HG02981 (cell line): Measurements from ENCODE around the gene ARHGAP6.
"Not testable (repeated sequence)": the region's sequence is repeated elsewhere in the genome, so short reads cannot be mapped to it uniquely, and the experiment has no call there.

Experiments used
- ATAC-seq: cut with Tn5 transposase; IDR thresholded peaks from one replicate; pipeline ENCODE4 v1.9.1; 2021; ENCODE audit warnings: mild to moderate bottlenecking, moderate library complexity; ENCODE audit not compliant: unreplicated experiment

The ARHGAP6 gene

GRCh38 chrX:11267425-11267824, 398.3 kb downstream of the ARHGAP6 start:
- ATAC-seq: peak; percentile 44

GRCh38 chrX:11266573-11267003, 399.1 kb downstream of the ARHGAP6 start:
- ATAC-seq: no peak

- ATAC-seq: no peak
Observed at GRCh38 chrX:11265352-11265751, 400.4 kb downstream of the ARHGAP6 start.

GRCh38 chrX:11264925-11265324, 400.8 kb downstream of the ARHGAP6 start:
- no peak for ATAC-seq

GRCh38 chrX:11261260-11261659, 404.5 kb downstream of the ARHGAP6 start:
- ATAC-seq: no peak

- no peak for ATAC-seq
Observed at GRCh38 chrX:11259437-11259836, 406.3 kb downstream of the ARHGAP6 start.

- no peak for ATAC-seq
Observed at GRCh38 chrX:11257711-11258110, 408.0 kb downstream of the ARHGAP6 start.

- ATAC-seq: no peak
Observed at GRCh38 chrX:11257290-11257689, 408.4 kb downstream of the ARHGAP6 start.

- no peak for ATAC-seq
Observed at GRCh38 chrX:11254417-11255109, 411.2 kb downstream of the ARHGAP6 start.

GRCh38 chrX:11244636-11245035, 421.1 kb downstream of the ARHGAP6 start:
- ATAC-seq: no peak

GRCh38 chrX:11242704-11243103, 423.0 kb downstream of the ARHGAP6 start:
- ATAC-seq: no peak

GRCh38 chrX:11241720-11242119, 424.0 kb downstream of the ARHGAP6 start:
- ATAC-seq: no peak

- ATAC-seq: no peak
Observed at GRCh38 chrX:11239230-11239629, 426.5 kb downstream of the ARHGAP6 start.

- not testable (repeated sequence) for ATAC-seq
Observed at GRCh38 chrX:11235377-11235776, 430.3 kb downstream of the ARHGAP6 start.

- ATAC-seq: no peak
Observed at GRCh38 chrX:11215191-11215921, 450.4 kb downstream of the ARHGAP6 start.

GRCh38 chrX:11214346-11215190, 451.2 kb downstream of the ARHGAP6 start:
- no peak for ATAC-seq

GRCh38 chrX:11212741-11213140, 453.0 kb downstream of the ARHGAP6 start:
- no peak for ATAC-seq

GRCh38 chrX:11210415-11210801, 455.3 kb downstream of the ARHGAP6 start:
- no peak for ATAC-seq

- ATAC-seq: no peak
Observed at GRCh38 chrX:11209798-11210414, 455.8 kb downstream of the ARHGAP6 start.

- no peak for ATAC-seq
Observed at GRCh38 chrX:11206716-11207115, 459.0 kb downstream of the ARHGAP6 start.

- ATAC-seq: no peak
Observed at GRCh38 chrX:11205796-11206195, 459.9 kb downstream of the ARHGAP6 start.
